SK-N-SH treated with all-trans-retinoic acid at 6 μM for 48 hours (cell line): ENCODE results near the gene ZNF177.

ENCODE experiments used
- ATAC-seq: fragments of 200-7000 bp; cut with Tn5 transposase; 3 replicates; pipeline ENCODE4 v1.9.1; 2020; ENCODE audit warnings: mild to moderate bottlenecking, moderate library complexity
- ARNTL ChIP-seq: fragments of 450-650 bp; formaldehyde crosslinking; IDR thresholded peaks from 2 replicates; pipeline ENCODE4 v1.5.0; 2020; ENCODE audit warnings: low read depth, mild to moderate bottlenecking, moderate library complexity, borderline replicate concordance
- BACH2 ChIP-seq: fragments of 250-450 bp; sonication (Bioruptor Pico); IDR thresholded peaks from 2 replicates; pipeline ENCODE4 v1.9.0; 2021; ENCODE audit warnings: mild to moderate bottlenecking, borderline replicate concordance
- CREB5 ChIP-seq: fragments of 250-450 bp; sonication (Bioruptor Pico); IDR thresholded peaks from 2 replicates; pipeline ENCODE4 v1.5.1; 2020; ENCODE audit warnings: low read depth, mild to moderate bottlenecking, moderate library complexity
- CSDC2 ChIP-seq: fragments of 250-450 bp; sonication (Bioruptor Pico); IDR thresholded peaks from 2 replicates; pipeline ENCODE4 v1.5.0; 2020; ENCODE audit warnings: mild to moderate bottlenecking, moderate library complexity
- CSRNP3 ChIP-seq: fragments of 250-450 bp; sonication (Bioruptor Pico); IDR thresholded peaks from 2 replicates; pipeline ENCODE4 v1.5.1; 2021; ENCODE audit warnings: mild to moderate bottlenecking, moderate library complexity
- ESRRG ChIP-seq: fragments of 250-450 bp; sonication (Bioruptor Pico); IDR thresholded peaks from 2 replicates; pipeline ENCODE4 v1.6.1; 2021; ENCODE audit warnings: mild to moderate bottlenecking
- GLIS3 ChIP-seq: fragments of 250-450 bp; sonication (Bioruptor Pico); IDR thresholded peaks from 2 replicates; pipeline ENCODE4 v1.5.0; 2020; ENCODE audit warnings: mild to moderate bottlenecking, moderate library complexity
- ISL1 ChIP-seq: fragments of 250-450 bp; sonication (Bioruptor Pico); IDR thresholded peaks from 2 replicates; pipeline ENCODE4 v2.1.2; 2022; ENCODE audit warnings: mild to moderate bottlenecking, moderate library complexity
- OSR1 ChIP-seq: fragments of 250-450 bp; sonication (Bioruptor Pico); IDR thresholded peaks from 2 replicates; pipeline ENCODE4 v1.8.0; 2022; ENCODE audit warnings: moderate library complexity, mild to moderate bottlenecking, inconsistent platforms
- PPARA ChIP-seq: fragments of 250-450 bp; sonication (Bioruptor Pico); IDR thresholded peaks from 2 replicates; pipeline ENCODE4 v1.5.0; 2020; ENCODE audit warnings: mild to moderate bottlenecking, borderline replicate concordance
- RARB ChIP-seq: fragments of 250-450 bp; sonication (Bioruptor Pico); IDR thresholded peaks from 2 replicates; pipeline ENCODE4 v1.8.0; 2021; ENCODE audit warnings: mild to moderate bottlenecking, moderate library complexity
- SNAI2 ChIP-seq: fragments of 250-450 bp; sonication (Bioruptor Pico); IDR thresholded peaks from 2 replicates; pipeline ENCODE4 v1.5.0; 2020; ENCODE audit warnings: mild to moderate bottlenecking, moderate library complexity
- TCF4 ChIP-seq: fragments of 250-450 bp; sonication (Bioruptor Pico); IDR thresholded peaks from 2 replicates; pipeline ENCODE4 v1.8.0; 2021; ENCODE audit warnings: mild to moderate bottlenecking, moderate library complexity, borderline replicate concordance
- TOX ChIP-seq: fragments of 250-450 bp; sonication (Bioruptor Pico); IDR thresholded peaks from 2 replicates; pipeline ENCODE4 v1.8.0; 2021; ENCODE audit warnings: mild to moderate bottlenecking, moderate library complexity, borderline replicate concordance
- ZC3H10 ChIP-seq: fragments of 250-450 bp; sonication (Bioruptor Pico); IDR thresholded peaks from 2 replicates; pipeline ENCODE4 v1.5.1; 2021; ENCODE audit warnings: mild to moderate bottlenecking, moderate library complexity
- ZFP3 ChIP-seq: fragments of 250-450 bp; sonication (Bioruptor Pico); IDR thresholded peaks from 2 replicates; pipeline ENCODE4 v1.5.0; 2020; ENCODE audit warnings: mild to moderate bottlenecking, moderate library complexity
- ZFP30 ChIP-seq: fragments of 450-650 bp; formaldehyde crosslinking; IDR thresholded peaks from 2 replicates; pipeline ENCODE4 v1.5.0; 2022; ENCODE audit warnings: mild to moderate bottlenecking, moderate library complexity
- ZNF565 ChIP-seq: fragments of 450-650 bp; formaldehyde crosslinking; conservative IDR thresholded peaks from 2 replicates; pipeline ENCODE4 v1.5.0; 2020; ENCODE audit warnings: low read depth, mild to moderate bottlenecking, moderate library complexity
- ZNF70 ChIP-seq: fragments of 450-650 bp; formaldehyde crosslinking; IDR thresholded peaks from 2 replicates; pipeline ENCODE4 v1.5.0; 2020; ENCODE audit warnings: mild to moderate bottlenecking, moderate library complexity
- ZNF8 ChIP-seq: fragments of 450-650 bp; formaldehyde crosslinking; IDR thresholded peaks from 2 replicates; pipeline ENCODE4 v1.5.0; 2020; ENCODE audit warnings: mild to moderate bottlenecking, moderate library complexity
- TF ChIP-seq, protein P1 (sequence below): fragments of 250-450 bp; sonication (Bioruptor Pico); IDR thresholded peaks from 2 replicates; pipeline ENCODE4 v1.8.0; 2020; ENCODE audit warnings: mild to moderate bottlenecking, moderate library complexity, borderline replicate concordance
- TF ChIP-seq, protein P2 (sequence below): fragments of 250-450 bp; sonication (Bioruptor Pico); IDR thresholded peaks from 2 replicates; pipeline ENCODE4 v1.8.0; 2021; ENCODE audit warnings: low read depth, mild to moderate bottlenecking, moderate library complexity, borderline replicate concordance
- TF ChIP-seq, protein P3 (sequence below): fragments of 250-450 bp; sonication (Bioruptor Pico); IDR thresholded peaks from 2 replicates; pipeline ENCODE4 v1.5.0; 2020; ENCODE audit warnings: mild to moderate bottlenecking, moderate library complexity

Gene ZNF177

GRCh38 chr19:9430444-9430843 lies 67.6 kb downstream of the ZNF177 start:
- ATAC-seq = no peak
- TF ChIP-seq CREB5 = no peak
- TF ChIP-seq, protein P1, sequence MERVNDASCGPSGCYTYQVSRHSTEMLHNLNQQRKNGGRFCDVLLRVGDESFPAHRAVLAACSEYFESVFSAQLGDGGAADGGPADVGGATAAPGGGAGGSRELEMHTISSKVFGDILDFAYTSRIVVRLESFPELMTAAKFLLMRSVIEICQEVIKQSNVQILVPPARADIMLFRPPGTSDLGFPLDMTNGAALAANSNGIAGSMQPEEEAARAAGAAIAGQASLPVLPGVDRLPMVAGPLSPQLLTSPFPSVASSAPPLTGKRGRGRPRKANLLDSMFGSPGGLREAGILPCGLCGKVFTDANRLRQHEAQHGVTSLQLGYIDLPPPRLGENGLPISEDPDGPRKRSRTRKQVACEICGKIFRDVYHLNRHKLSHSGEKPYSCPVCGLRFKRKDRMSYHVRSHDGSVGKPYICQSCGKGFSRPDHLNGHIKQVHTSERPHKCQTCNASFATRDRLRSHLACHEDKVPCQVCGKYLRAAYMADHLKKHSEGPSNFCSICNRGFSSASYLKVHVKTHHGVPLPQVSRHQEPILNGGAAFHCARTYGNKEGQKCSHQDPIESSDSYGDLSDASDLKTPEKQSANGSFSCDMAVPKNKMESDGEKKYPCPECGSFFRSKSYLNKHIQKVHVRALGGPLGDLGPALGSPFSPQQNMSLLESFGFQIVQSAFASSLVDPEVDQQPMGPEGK (CRISPR knock-in tag) = no peak
- TF ChIP-seq ZNF70 = no peak
- no peak for TF ChIP-seq CSRNP3 (CRISPR knock-in tag)
- no peak for TF ChIP-seq OSR1 (CRISPR knock-in tag)
- no peak for TF ChIP-seq ZNF565 (CRISPR knock-in tag)
- TF ChIP-seq ZNF8 (CRISPR knock-in tag) = no peak
- TF ChIP-seq GLIS3 (CRISPR knock-in tag) = no peak
- TF ChIP-seq ISL1 = no peak
- no peak for TF ChIP-seq ARNTL
- no peak for TF ChIP-seq TCF4
- no peak for TF ChIP-seq TOX (CRISPR knock-in tag)
- no peak for TF ChIP-seq ZFP30 (CRISPR knock-in tag)
- no peak for TF ChIP-seq ZC3H10
- TF ChIP-seq, protein P2, sequence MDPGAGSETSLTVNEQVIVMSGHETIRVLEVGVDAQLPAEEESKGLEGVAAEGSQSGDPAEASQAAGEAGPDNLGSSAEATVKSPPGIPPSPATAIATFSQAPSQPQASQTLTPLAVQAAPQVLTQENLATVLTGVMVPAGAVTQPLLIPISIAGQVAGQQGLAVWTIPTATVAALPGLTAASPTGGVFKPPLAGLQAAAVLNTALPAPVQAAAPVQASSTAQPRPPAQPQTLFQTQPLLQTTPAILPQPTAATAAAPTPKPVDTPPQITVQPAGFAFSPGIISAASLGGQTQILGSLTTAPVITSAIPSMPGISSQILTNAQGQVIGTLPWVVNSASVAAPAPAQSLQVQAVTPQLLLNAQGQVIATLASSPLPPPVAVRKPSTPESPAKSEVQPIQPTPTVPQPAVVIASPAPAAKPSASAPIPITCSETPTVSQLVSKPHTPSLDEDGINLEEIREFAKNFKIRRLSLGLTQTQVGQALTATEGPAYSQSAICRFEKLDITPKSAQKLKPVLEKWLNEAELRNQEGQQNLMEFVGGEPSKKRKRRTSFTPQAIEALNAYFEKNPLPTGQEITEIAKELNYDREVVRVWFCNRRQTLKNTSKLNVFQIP (CRISPR knock-in tag) = no peak

DNA sequence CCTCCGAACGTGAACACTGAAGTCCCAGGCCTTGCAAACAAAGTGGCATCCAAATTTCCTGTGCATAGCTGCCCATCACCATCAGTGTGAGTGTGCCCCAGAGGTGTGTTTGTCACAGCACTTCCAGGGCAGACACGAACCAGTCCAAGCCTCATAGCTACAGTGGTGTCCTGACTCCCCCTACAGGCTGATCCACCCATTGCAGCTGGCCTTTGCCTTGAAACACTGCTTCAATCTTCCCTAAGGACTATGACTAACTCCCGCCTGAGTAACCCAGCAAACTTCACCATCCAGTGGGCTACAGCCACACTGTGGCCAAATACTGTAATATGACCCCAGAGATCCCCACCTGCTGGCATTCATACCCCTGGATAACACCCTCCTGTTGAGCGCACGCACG lies 68.7 kb downstream of the ZNF177 start:
- ATAC-seq = no peak
- TF ChIP-seq CREB5 (no peak), ZFP30 (CRISPR knock-in tag) (no peak), PPARA (CRISPR knock-in tag) (no peak), CSDC2 (no peak), ZNF8 (CRISPR knock-in tag) (no peak), ZFP3 (no peak), ESRRG (CRISPR knock-in tag) (no peak), GLIS3 (CRISPR knock-in tag) (no peak), ARNTL (no peak), ISL1 (no peak), RARB (CRISPR knock-in tag) (no peak), OSR1 (CRISPR knock-in tag) (no peak), SNAI2 (CRISPR knock-in tag) (no peak), BACH2 (CRISPR knock-in tag) (no peak), CSRNP3 (CRISPR knock-in tag) (no peak), ZNF565 (CRISPR knock-in tag) (no peak), TCF4 (no peak)
- TF ChIP-seq, protein P3, sequence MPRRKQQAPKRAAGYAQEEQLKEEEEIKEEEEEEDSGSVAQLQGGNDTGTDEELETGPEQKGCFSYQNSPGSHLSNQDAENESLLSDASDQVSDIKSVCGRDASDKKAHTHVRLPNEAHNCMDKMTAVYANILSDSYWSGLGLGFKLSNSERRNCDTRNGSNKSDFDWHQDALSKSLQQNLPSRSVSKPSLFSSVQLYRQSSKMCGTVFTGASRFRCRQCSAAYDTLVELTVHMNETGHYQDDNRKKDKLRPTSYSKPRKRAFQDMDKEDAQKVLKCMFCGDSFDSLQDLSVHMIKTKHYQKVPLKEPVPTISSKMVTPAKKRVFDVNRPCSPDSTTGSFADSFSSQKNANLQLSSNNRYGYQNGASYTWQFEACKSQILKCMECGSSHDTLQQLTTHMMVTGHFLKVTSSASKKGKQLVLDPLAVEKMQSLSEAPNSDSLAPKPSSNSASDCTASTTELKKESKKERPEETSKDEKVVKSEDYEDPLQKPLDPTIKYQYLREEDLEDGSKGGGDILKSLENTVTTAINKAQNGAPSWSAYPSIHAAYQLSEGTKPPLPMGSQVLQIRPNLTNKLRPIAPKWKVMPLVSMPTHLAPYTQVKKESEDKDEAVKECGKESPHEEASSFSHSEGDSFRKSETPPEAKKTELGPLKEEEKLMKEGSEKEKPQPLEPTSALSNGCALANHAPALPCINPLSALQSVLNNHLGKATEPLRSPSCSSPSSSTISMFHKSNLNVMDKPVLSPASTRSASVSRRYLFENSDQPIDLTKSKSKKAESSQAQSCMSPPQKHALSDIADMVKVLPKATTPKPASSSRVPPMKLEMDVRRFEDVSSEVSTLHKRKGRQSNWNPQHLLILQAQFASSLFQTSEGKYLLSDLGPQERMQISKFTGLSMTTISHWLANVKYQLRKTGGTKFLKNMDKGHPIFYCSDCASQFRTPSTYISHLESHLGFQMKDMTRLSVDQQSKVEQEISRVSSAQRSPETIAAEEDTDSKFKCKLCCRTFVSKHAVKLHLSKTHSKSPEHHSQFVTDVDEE (CRISPR knock-in tag) = no peak
- TF ChIP-seq, protein P2 (CRISPR knock-in tag) = no peak
- TF ChIP-seq, protein P1 (CRISPR knock-in tag) = no peak
